Epithelial cell of proximal tubule (primary cell): ENCODE results near the gene PRPSAP2. TPM values are rescaled to one million over a fixed set of nuclear protein-coding genes. Genes with fewer than 3 reads are reported as not detected.

ENCODE experiments used
- DNase-seq: peaks from one replicate; pipeline ENCODE4 v3.0.0-alpha.2; 2011; ENCODE audit warnings: low read depth
- H3K4me3 ChIP-seq: 2 replicates; pipeline ENCODE4 v1.5.1; 2011; ENCODE audit warnings: low read depth, mild to moderate bottlenecking, low read length
- total RNA-seq: library from RNA; depleted of rRNA; stranded (reverse); fragments of >200 nt; gene quantifications from 2 replicates; pipeline ENCODE4 v1.2.3, GENCODE V29; 2015
- TF ChIP-seq, protein P1 (sequence below): conservative IDR thresholded peaks from 2 replicates; pipeline ENCODE4 v1.5.1; 2012; ENCODE audit warnings: low read depth, mild to moderate bottlenecking, low read length

The PRPSAP2 gene
- total RNA-seq, 1 donor from 2014 or later, result 20.5 TPM

DNA sequence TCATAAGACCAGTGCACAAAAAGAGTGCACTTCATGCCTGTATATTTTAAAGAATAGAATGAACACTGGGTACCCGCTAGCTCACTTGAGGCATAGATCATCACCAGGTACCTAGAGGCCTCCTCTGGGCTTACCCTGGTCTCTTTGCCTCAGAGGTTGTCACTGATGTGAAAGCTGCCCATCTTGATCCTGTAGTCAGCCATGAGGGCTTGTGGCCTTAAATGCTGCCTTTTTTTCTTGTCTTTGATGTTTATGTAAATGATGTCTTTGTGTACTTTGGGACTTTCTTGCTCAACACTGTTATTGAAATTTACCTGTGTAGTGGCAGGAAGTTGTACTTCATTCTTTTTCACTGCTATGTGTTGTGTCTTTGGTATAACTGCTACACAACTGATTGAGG, 67.3 kb downstream of the PRPSAP2 start:
- TF ChIP-seq, protein P1, sequence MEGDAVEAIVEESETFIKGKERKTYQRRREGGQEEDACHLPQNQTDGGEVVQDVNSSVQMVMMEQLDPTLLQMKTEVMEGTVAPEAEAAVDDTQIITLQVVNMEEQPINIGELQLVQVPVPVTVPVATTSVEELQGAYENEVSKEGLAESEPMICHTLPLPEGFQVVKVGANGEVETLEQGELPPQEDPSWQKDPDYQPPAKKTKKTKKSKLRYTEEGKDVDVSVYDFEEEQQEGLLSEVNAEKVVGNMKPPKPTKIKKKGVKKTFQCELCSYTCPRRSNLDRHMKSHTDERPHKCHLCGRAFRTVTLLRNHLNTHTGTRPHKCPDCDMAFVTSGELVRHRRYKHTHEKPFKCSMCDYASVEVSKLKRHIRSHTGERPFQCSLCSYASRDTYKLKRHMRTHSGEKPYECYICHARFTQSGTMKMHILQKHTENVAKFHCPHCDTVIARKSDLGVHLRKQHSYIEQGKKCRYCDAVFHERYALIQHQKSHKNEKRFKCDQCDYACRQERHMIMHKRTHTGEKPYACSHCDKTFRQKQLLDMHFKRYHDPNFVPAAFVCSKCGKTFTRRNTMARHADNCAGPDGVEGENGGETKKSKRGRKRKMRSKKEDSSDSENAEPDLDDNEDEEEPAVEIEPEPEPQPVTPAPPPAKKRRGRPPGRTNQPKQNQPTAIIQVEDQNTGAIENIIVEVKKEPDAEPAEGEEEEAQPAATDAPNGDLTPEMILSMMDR, result no peak
- no peak for DNase-seq
- no peak overlapping the region for H3K4me3 ChIP-seq

DNA sequence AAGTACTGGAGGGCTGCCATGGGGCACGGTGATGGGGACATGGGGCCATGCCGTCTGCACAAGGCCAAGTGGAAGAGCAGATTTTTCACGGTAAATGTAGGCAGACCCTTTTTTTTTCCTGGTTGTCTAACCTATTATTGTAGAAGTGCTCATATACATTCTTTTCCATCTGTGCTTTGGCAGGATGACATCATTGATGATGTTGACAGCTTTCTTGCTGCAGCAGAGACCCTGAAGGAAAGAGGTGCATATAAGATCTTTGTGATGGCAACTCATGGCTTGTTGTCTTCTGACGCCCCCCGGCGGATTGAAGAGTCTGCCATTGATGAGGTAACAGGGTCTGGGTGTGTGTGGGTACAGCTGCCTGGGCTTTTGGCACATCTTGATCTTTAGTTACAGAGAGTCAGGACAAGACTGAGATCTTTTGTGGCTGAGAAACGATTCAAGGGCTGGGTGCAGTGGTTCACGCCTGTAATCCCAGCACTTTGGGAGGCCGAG, 70.7 kb downstream of the PRPSAP2 start:
- H3K4me3 ChIP-seq, result no peak overlapping the region
- TF ChIP-seq, protein P1, result no peak

GRCh38 chr17:18932360-18933055, 74.6 kb downstream of the PRPSAP2 start:
- TF ChIP-seq, protein P1, result no peak

More for the DNA sequence above, 70.7 kb downstream of the PRPSAP2 start:
- DNase-seq, result no peak

GRCh38 chr17:18933102-18934058, 75.4 kb downstream of the PRPSAP2 start:
- TF ChIP-seq, protein P1, result no peak
- H3K4me3 ChIP-seq, result no peak overlapping the region
- no peak for DNase-seq

More at GRCh38 chr17:18932360-18933055, 74.6 kb downstream of the PRPSAP2 start:
- no peak for DNase-seq
- H3K4me3 ChIP-seq, result no peak overlapping the region

GRCh38 chr17:18937981-18938691, 80.2 kb downstream of the PRPSAP2 start:
- no peak for DNase-seq
- no peak overlapping the region for H3K4me3 ChIP-seq
- TF ChIP-seq, protein P1, result no peak

- DNase-seq, result no peak
- no peak overlapping the region for H3K4me3 ChIP-seq
- TF ChIP-seq, protein P1, result no peak
Observed at GRCh38 chr17:18938692-18939023, 80.7 kb downstream of the PRPSAP2 start.
